Omental fat pad (tissue), 4 donors: Measurements from ENCODE around the gene MYORG. TPM values are rescaled to one million over a fixed set of nuclear protein-coding genes. Genes with fewer than 3 reads are reported as not detected.

ENCODE experiments used
- ATAC-seq: fragments of 150-250 bp; one replicate; pipeline ENCODE4 v1.9.1; 2016; ENCODE audit warnings: mild to moderate bottlenecking, moderate library complexity; ENCODE audit not compliant: low FRiP score
- DNase-seq: peaks from one replicate; pipeline ENCODE4 v3.0.0-alpha.2; 2019; ENCODE audit warnings: low spot score
- CTCF ChIP-seq, 3 donors: fragments of 450-650 bp; IDR thresholded peaks; one replicate each; pipeline ENCODE4 v1.5.1; 2016 to 2017; ENCODE audit warnings: antibody characterized with exemption in 3 of 3, mild to moderate bottlenecking in 3 of 3, moderate library complexity in 2 of 3
- small RNA-seq: library from RNA; depleted of rRNA; stranded (forward); fragments of <200 nt; gene quantifications from one replicate; pipeline ENCODE3, GENCODE V24; 2016
- total RNA-seq, 4 donors: library from RNA; depleted of rRNA; stranded (reverse); fragments of >200 nt; gene quantifications; one replicate each; pipeline ENCODE4 v1.1.0, GENCODE V29; 2016

MYORG gene
- total RNA-seq, 4 donors from 2014 or later = 7.6 to 18.8 (median 10.7) TPM

GRCh38 chr9:34322899-34323591, 53.7 kb downstream of the MYORG start:
- ATAC-seq (no peak), DNase-seq (no peak)
- no peak for TF ChIP-seq CTCF (IDR thresholded peaks at IDR 0.05)

GRCh38 chr9:34321451-34321850, 55.2 kb downstream of the MYORG start:
- DNase-seq (no peak), ATAC-seq (no peak)
- no peak for TF ChIP-seq CTCF (IDR thresholded peaks at IDR 0.05)

GRCh38 chr9:34318163-34318790, 58.4 kb downstream of the MYORG start:
- no peak for DNase-seq
- TF ChIP-seq CTCF (IDR thresholded peaks at IDR 0.05) = no peak
- no peak for ATAC-seq

GRCh38 chr9:34317436-34317835, 59.3 kb downstream of the MYORG start:
- DNase-seq (no peak), ATAC-seq (no peak)
- no peak for TF ChIP-seq CTCF (IDR thresholded peaks at IDR 0.05)

Small RNA genes within 50 kb of the gene (small RNA-seq; reads per million reads assigned to genes)
- not detected for gene RF00019

Other genes starting within 250 kb of the MYORG start
- 10 to 100 TPM; 39.2 to 71.3 (median 51.1) TPM for gene UBAP1, start 197.9 kb downstream of the MYORG start, total RNA-seq
- 1 to 10 TPM in 1 of 4 donors, under 1 TPM in 3; 0.44 to 1.1 (median 0.64) TPM for gene KIF24, start 47.6 kb downstream of the MYORG start, total RNA-seq
- gene NUDT2, start 47.3 kb downstream of the MYORG start, total RNA-seq = 10 to 100 TPM in 3 of 4 donors, 1 to 10 TPM in 1; 6.6 to 30.4 (median 19.1) TPM
- 10 to 100 TPM in 3 of 4 donors, 1 to 10 TPM in 1; 6.7 to 16.4 (median 13.6) TPM for gene FAM219A, start 81.7 kb upstream of the MYORG start, total RNA-seq
- not detected for gene DNAI1, start 81.9 kb upstream of the MYORG start, total RNA-seq
- not detected for gene ENHO, start 146.1 kb upstream of the MYORG start, total RNA-seq
- gene CNTFR, start 212.8 kb upstream of the MYORG start, total RNA-seq = 10 to 100 TPM; 41.9 to 81.5 (median 60.4) TPM
- 10 to 100 TPM; 13.3 to 28.1 (median 23.1) TPM for gene RPP25L, start 235.2 kb upstream of the MYORG start, total RNA-seq
- gene DCTN3, start 243.6 kb upstream of the MYORG start, total RNA-seq = 10 to 100 TPM; 46.5 to 93.8 (median 75.0) TPM